Omental fat pad (tissue), 4 donors: ENCODE measurements around the gene TNNC2. TPM values are rescaled to one million over a fixed set of nuclear protein-coding genes. Genes with fewer than 3 reads are reported as not detected.

Experiments used
- ATAC-seq: fragments of 150-250 bp; one replicate; pipeline ENCODE4 v1.9.1; 2016; ENCODE audit warnings: mild to moderate bottlenecking, moderate library complexity; ENCODE audit not compliant: low FRiP score
- DNase-seq: peaks from one replicate; pipeline ENCODE4 v3.0.0-alpha.2; 2019; ENCODE audit warnings: low spot score
- total RNA-seq, 4 donors: library from RNA; depleted of rRNA; stranded (reverse); fragments of >200 nt; gene quantifications; one replicate each; pipeline ENCODE4 v1.1.0, GENCODE V29; 2016
- TF ChIP-seq, protein P1 (sequence below), 3 donors: fragments of 450-650 bp; IDR thresholded peaks; one replicate each; pipeline ENCODE4 v1.5.1; 2016 to 2017; ENCODE audit warnings: antibody characterized with exemption in 3 of 3, mild to moderate bottlenecking in 3 of 3, moderate library complexity in 2 of 3

Gene TNNC2
- total RNA-seq, 4 donors from 2014 or later, result 1.2 to 2.2 (median 1.5) TPM; not detected in 1

DNA sequence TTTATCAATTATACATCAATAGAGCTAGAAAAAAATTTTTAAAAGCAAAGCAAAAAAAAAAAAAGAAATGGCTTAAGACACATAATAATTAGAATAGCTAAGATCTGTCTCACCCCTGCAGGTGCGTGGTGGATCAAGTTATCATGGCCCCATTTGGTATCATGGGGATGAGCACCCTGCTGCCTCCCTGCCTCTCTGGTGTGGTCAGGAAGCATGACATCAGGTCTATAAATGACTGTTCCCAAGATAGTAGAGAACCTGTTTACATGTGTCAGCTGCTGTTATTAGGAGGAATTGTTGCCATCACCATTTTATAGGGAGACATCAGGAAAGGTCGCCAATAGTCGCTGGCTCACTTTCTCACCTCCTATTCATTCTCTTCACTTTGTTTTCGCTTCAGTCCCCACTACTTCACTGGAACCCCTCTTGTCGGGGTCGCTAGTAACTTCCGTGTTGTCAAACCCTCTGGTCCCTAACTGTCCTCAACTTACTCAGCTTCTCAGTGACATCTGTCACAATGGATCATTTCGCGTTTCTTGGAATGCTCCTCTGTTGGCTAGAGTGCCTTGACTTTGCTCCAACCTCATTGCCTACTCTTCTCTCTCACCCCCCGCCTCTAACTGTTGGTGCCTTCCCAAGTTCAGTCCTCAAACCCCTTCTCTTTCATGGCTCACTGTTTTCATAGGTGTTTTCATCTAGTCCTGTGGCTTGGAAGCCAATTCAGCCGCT, 30.6 kb downstream of the TNNC2 start:
- TF ChIP-seq, protein P1, sequence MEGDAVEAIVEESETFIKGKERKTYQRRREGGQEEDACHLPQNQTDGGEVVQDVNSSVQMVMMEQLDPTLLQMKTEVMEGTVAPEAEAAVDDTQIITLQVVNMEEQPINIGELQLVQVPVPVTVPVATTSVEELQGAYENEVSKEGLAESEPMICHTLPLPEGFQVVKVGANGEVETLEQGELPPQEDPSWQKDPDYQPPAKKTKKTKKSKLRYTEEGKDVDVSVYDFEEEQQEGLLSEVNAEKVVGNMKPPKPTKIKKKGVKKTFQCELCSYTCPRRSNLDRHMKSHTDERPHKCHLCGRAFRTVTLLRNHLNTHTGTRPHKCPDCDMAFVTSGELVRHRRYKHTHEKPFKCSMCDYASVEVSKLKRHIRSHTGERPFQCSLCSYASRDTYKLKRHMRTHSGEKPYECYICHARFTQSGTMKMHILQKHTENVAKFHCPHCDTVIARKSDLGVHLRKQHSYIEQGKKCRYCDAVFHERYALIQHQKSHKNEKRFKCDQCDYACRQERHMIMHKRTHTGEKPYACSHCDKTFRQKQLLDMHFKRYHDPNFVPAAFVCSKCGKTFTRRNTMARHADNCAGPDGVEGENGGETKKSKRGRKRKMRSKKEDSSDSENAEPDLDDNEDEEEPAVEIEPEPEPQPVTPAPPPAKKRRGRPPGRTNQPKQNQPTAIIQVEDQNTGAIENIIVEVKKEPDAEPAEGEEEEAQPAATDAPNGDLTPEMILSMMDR (IDR thresholded peaks at IDR 0.05), result no peak
- DNase-seq (no peak), ATAC-seq (no peak)

DNA sequence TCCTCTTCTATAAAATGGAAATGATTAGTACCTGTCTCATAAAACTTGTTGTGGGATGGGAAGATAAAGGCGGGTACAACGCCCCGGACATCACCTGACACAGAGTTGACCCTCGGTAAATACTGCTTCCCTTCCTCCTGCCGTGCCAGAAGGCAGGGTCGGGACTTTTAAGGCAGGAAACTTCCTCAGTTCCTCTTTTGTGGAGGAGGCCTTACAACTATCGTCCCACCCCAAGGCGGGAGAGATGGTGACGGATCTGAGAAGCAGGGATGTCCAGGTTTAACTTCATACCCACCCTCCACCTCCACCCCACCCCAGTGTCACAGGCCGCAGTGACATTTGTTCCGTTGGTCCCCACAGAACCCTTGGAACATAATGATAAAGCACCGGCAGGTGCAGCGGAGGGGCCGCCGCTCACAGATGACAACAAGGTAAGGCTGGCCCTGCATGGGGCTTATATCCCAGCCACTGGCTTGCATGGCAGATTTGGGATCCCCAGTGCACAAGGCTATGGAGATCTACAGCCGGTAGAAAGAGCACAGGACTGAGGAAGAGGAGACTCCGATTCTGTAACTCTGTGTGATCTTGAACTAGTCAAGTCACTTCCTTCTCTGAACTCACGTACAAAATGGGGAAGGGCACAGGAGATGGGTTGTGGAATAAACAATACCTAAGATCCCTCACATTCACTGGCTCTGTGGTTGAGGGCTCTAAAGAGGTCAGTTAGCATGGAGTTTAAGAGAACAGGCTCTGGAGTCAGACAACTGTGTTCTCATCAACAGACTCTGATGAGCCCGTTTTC, 34.6 kb downstream of the TNNC2 start:
- TF ChIP-seq, protein P1 (IDR thresholded peaks at IDR 0.05), result no peak
- DNase-seq (no peak), ATAC-seq (peak; percentile 39)

DNA sequence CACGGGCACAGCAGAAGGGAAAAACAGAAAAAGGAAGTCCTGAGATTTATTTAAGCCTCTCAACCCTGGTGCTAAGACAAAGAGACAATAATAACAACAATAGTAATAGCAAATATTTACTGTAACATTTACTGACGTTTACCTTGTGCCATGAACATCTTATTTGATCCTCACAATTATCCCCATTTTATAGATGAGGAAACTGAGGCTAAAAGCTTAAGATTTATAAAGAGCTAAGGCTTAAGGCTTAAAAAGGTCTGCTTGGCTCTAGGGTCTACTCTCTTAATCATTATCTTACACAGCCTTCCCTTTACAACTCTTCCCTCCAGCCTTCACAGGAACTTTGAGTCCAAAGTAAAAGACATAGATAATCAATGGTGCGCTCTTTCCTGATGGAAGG, 38.8 kb downstream of the TNNC2 start:
- DNase-seq (no peak), ATAC-seq (no peak)
- TF ChIP-seq, protein P1 (IDR thresholded peaks at IDR 0.05), result no peak

DNA sequence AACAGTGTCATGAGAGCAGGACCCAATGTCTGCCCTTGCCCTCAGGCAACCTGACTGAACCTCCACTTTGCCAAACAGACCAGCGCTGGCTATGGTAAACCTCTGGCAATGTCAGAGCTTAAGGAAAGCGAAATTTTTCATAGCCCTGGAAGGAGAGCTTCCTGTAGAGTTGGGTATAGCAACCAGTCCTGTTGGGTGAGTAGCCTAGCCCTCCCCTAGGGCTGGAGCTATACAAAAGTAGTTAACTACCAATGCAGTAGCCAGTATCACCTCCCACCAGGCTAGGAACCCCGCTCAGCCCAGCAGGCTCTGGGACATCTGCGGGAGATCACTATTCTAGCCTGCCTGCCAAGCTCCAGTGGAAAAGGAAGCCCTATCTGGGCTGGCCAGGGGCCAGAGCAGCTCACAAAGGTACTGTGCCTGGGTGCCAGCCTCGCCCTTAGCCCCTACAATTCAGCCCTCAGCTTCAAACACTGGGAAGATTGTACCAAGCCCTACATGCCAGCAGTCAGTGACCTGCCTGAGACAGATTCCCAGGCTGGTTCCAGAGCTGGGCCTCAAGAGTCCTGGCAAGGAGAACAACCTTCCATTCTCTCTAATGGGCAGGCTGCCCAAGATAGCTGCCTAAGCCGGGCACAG, 43.3 kb downstream of the TNNC2 start:
- no peak for ATAC-seq
- DNase-seq, result no peak
- TF ChIP-seq, protein P1 (IDR thresholded peaks at IDR 0.05), result no peak

DNA sequence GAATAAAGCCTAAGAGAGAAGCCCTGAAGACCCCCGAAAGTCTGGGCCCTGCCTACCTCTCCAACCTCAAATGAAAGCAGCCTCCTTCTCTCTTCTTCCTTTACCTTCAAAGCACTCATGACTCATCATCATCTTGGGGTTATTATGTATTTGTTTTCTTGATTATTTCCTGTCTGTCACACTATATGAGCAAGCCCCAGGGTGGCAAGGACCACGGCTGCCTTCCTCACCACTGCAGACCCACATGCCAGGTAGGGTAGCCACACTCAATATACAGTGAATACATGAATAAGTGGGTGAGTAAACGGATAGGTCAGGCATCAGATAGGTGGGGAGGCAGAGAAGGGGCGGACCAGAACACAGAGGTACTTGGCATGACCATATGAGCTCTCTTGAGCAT, 44.2 kb downstream of the TNNC2 start:
- TF ChIP-seq, protein P1 (IDR thresholded peaks at IDR 0.05), result no peak
- ATAC-seq (no peak), DNase-seq (no peak)

DNA sequence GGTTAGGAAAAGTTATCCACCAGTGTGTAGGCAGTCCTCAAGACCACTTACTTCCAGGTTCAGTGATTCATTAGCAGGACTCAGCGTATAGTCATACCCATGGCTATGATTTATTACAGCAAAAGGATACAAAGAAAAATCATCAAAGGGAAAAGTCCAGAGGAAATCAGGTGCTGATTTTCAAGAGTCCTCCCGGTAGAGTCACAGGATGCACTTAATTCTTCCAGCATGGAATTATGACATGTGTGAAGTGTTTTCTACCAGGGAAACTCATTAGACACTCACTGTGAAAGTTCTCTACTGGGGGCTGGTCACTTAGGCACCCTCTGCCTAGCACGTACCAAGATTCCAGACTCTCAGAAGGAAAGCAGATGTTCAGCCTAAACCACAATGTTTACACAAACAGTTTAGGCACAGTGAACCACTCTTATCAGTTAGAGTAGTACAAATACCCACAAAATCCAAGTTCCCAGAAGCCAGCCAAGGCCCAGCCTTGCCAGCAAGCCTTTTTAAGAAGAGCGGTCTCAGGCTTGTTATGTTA, 45.7 kb downstream of the TNNC2 start:
- ATAC-seq (peak; percentile 39), DNase-seq (no peak)
- TF ChIP-seq, protein P1 (IDR thresholded peaks at IDR 0.05), result no peak
